DND-41 (cell line): Measurements from ENCODE around the gene DOCK4.

ENCODE experiments used
- ATAC-seq: fragments of 200-7000 bp; cut with Tn5 transposase; 3 replicates; pipeline ENCODE4 v1.9.1; 2021; ENCODE audit warnings: low read depth; ENCODE audit not compliant: insufficient read depth
- DNase-seq: peaks from one replicate; pipeline ENCODE4 v3.0.0-alpha.2; 2020
- H2AFZ ChIP-seq: 2 replicates; pipeline ENCODE4 v1.6.0; 2012; ENCODE audit warnings: low read depth, low read length
- H3K27ac ChIP-seq: 2 replicates; pipeline ENCODE4 v1.5.1; 2012; ENCODE audit warnings: low read length, inconsistent platforms
- H3K27me3 ChIP-seq: fragments of 200-600 bp; sonication (generic); 2 replicates; pipeline ENCODE4 v1.6.0; 2012; ENCODE audit warnings: low read length, mild to moderate bottlenecking, inconsistent platforms; ENCODE audit not compliant: insufficient read depth, poor library complexity
- H3K36me3 ChIP-seq: 2 replicates; pipeline ENCODE4 v1.5.1; 2012; ENCODE audit warnings: low read length, inconsistent platforms; ENCODE audit not compliant: insufficient read depth
- H3K4me1 ChIP-seq: 2 replicates; pipeline ENCODE4 v1.5.1; 2012; ENCODE audit warnings: mild to moderate bottlenecking, low read length; ENCODE audit not compliant: insufficient read depth
- H3K4me2 ChIP-seq: 2 replicates; pipeline ENCODE4 v1.6.0; 2012; ENCODE audit warnings: mild to moderate bottlenecking, moderate library complexity, low read length, inconsistent platforms; ENCODE audit not compliant: insufficient read depth
- H3K4me3 ChIP-seq, 2 experiments: fragments of 200-600 bp in 1 of 2; shearing (Covaris generic) in 1 of 2; 2 replicates each; pipeline ENCODE4 v1.5.1; 2012 to 2016; ENCODE audit warnings: inconsistent platforms in 2 of 2, low read length in 2 of 2, mild to moderate bottlenecking in 2 of 2, low read depth in 1 of 2, moderate library complexity in 1 of 2
- H3K79me2 ChIP-seq: 2 replicates; pipeline ENCODE4 v1.6.0; 2012; ENCODE audit warnings: low read length, inconsistent platforms; ENCODE audit not compliant: insufficient read depth
- H3K9ac ChIP-seq: 2 replicates; pipeline ENCODE4 v1.6.0; 2012; ENCODE audit warnings: low read depth, mild to moderate bottlenecking, inconsistent platforms, low read length, moderate library complexity
- H3K9me3 ChIP-seq: 2 replicates; pipeline ENCODE4 v1.5.1; 2012; ENCODE audit warnings: low read length, moderate library complexity, mild to moderate bottlenecking, inconsistent platforms; ENCODE audit not compliant: insufficient read depth, severe bottlenecking
- H4K20me1 ChIP-seq: 2 replicates; pipeline ENCODE4 v1.6.0; 2012; ENCODE audit warnings: low read length; ENCODE audit not compliant: insufficient read depth
- EZH2 ChIP-seq: IDR thresholded peaks from 3 replicates; pipeline ENCODE4 v1.6.1; 2012; ENCODE audit warnings: borderline replicate concordance, low read depth, mild to moderate bottlenecking, moderate library complexity, low read length, inconsistent platforms; ENCODE audit not compliant: severe bottlenecking
- TF ChIP-seq, protein P1 (sequence below): IDR thresholded peaks from 2 replicates; pipeline ENCODE4 v1.5.1; 2012; ENCODE audit warnings: borderline replicate concordance, low read length, moderate library complexity, mild to moderate bottlenecking; ENCODE audit not compliant: poor library complexity, severe bottlenecking; ENCODE audit errors: extremely low read depth

Gene DOCK4

GRCh38 chr7:111998326-111998725 lies 207.9 kb downstream of the DOCK4 start:
- no peak overlapping the region for H3K9ac ChIP-seq
- no peaks in the 10 kb centered on the region for H3K27me3 ChIP-seq
- H3K4me1 ChIP-seq: no peaks in the 10 kb centered on the region
- ATAC-seq: no peak
- no peaks in the 10 kb centered on the region for H4K20me1 ChIP-seq
- H3K27ac ChIP-seq: no peak overlapping the region
- no peak overlapping the region for H3K4me2 ChIP-seq
- H3K4me3 ChIP-seq: no peak overlapping the region
- H2AFZ ChIP-seq: no peak overlapping the region
- TF ChIP-seq, protein P1, sequence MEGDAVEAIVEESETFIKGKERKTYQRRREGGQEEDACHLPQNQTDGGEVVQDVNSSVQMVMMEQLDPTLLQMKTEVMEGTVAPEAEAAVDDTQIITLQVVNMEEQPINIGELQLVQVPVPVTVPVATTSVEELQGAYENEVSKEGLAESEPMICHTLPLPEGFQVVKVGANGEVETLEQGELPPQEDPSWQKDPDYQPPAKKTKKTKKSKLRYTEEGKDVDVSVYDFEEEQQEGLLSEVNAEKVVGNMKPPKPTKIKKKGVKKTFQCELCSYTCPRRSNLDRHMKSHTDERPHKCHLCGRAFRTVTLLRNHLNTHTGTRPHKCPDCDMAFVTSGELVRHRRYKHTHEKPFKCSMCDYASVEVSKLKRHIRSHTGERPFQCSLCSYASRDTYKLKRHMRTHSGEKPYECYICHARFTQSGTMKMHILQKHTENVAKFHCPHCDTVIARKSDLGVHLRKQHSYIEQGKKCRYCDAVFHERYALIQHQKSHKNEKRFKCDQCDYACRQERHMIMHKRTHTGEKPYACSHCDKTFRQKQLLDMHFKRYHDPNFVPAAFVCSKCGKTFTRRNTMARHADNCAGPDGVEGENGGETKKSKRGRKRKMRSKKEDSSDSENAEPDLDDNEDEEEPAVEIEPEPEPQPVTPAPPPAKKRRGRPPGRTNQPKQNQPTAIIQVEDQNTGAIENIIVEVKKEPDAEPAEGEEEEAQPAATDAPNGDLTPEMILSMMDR: no peak
- no peak for TF ChIP-seq EZH2
- H3K79me2 ChIP-seq: no peaks in the 10 kb centered on the region
- DNase-seq: no peak
- no peaks in the 10 kb centered on the region for H3K36me3 ChIP-seq
- no peaks in the 10 kb centered on the region for H3K9me3 ChIP-seq

DNA sequence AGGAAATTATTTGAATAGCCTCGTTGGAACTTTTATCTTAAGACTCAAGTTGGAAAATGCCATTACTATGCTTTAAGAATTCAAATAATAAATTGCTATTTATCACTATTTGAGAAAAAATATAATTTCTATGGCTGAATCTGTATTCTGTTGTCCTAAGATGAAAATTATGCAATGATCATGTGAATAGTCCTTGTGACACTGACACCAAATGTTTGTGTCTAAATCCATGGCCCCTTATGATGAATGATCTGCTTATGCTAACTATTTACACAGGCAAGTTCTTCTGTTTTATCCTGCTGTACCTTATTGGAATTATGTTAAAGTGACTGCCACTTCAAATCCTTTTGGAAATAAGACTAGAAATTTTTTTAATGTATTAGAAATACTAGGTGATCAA lies 208.7 kb downstream of the DOCK4 start:
- Histone ChIP-seq H3K4me2 (no peak overlapping the region), H3K27ac (no peak overlapping the region), H3K79me2 (no peaks in the 10 kb centered on the region), H3K27me3 (no peaks in the 10 kb centered on the region), H3K4me1 (no peaks in the 10 kb centered on the region), H3K9me3 (no peaks in the 10 kb centered on the region), H2AFZ (no peak overlapping the region), H3K4me3 (no peak overlapping the region), H3K9ac (no peak overlapping the region), H4K20me1 (no peaks in the 10 kb centered on the region), H3K36me3 (no peaks in the 10 kb centered on the region)
- ATAC-seq: no peak
- no peak for DNase-seq
- TF ChIP-seq, protein P1: no peak
- TF ChIP-seq EZH2: no peak

DNA sequence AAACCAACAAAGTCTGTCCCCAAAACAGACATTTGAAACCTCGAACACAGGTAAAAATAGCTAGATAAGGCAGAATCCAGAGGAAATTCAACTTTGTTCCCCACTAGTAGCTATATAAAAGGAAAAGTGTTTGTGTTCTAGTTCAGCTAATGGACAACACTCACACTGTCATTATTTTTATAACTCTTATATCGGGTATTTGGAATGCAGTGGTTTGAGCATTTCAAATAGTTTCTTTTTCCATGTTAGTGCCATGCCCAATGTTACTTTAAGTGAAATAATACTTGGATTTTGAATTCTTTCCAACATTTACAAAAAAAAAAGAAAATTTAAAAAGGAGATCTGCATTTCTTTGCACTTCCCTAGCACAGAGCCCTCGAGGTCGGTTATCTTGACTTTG lies 213.6 kb downstream of the DOCK4 start:
- Histone ChIP-seq H3K4me2 (no peak overlapping the region), H3K27ac (no peak overlapping the region), H3K36me3 (no peaks in the 10 kb centered on the region), H4K20me1 (no peaks in the 10 kb centered on the region), H3K79me2 (no peaks in the 10 kb centered on the region), H3K4me3 (no peak overlapping the region), H2AFZ (no peak overlapping the region), H3K9me3 (no peaks in the 10 kb centered on the region), H3K4me1 (no peaks in the 10 kb centered on the region), H3K9ac (no peak overlapping the region), H3K27me3 (no peaks in the 10 kb centered on the region)
- DNase-seq (no peak), ATAC-seq (no peak)
- TF ChIP-seq, protein P1: no peak
- no peak for TF ChIP-seq EZH2

- no peak overlapping the region for H3K9ac ChIP-seq
- no peaks in the 10 kb centered on the region for H3K79me2 ChIP-seq
- no peak overlapping the region for H3K4me3 ChIP-seq
- H3K36me3 ChIP-seq: no peaks in the 10 kb centered on the region
- H3K9me3 ChIP-seq: no peaks in the 10 kb centered on the region
- ATAC-seq (no peak), DNase-seq (no peak)
- H2AFZ ChIP-seq: no peak overlapping the region
- no peaks in the 10 kb centered on the region for H3K4me1 ChIP-seq
- TF ChIP-seq, protein P1: no peak
- TF ChIP-seq EZH2: no peak
- no peaks in the 10 kb centered on the region for H4K20me1 ChIP-seq
- no peaks in the 10 kb centered on the region for H3K27me3 ChIP-seq
- H3K4me2 ChIP-seq: no peak overlapping the region
- H3K27ac ChIP-seq: no peak overlapping the region
These were observed 215.6 kb downstream of the DOCK4 start for GRCh38 chr7:111990643-111991042.
